H9 (cell line): ENCODE results near the gene ARHGAP27. TPM values are rescaled to one million over a fixed set of nuclear protein-coding genes. Genes with fewer than 3 reads are reported as not detected.

Source experiments
- DNase-seq: peaks from one replicate; pipeline ENCODE4 v3.0.0-alpha.2; 2017
- H2AFZ ChIP-seq: one replicate; pipeline ENCODE4 v1.6.1; 2013; ENCODE audit warnings: mild to moderate bottlenecking, low read length, control low read depth, moderate library complexity
- H2AK5ac ChIP-seq: 2 replicates; pipeline ENCODE4 v1.6.1; 2013; ENCODE audit warnings: low read length, control low read depth, mixed read lengths; ENCODE audit not compliant: insufficient read length
- H2BK120ac ChIP-seq: one replicate; pipeline ENCODE4 v1.6.1; 2013; ENCODE audit warnings: low read depth, mild to moderate bottlenecking, low read length, control low read depth, inconsistent platforms; ENCODE audit not compliant: poor library complexity, severe bottlenecking
- H2BK12ac ChIP-seq: 2 replicates; pipeline ENCODE4 v1.6.1; 2013; ENCODE audit warnings: low read length, control low read depth, mixed read lengths, low read depth; ENCODE audit not compliant: insufficient read length
- H2BK15ac ChIP-seq: 2 replicates; pipeline ENCODE4 v1.6.1; 2013; ENCODE audit warnings: low read depth, low read length, control low read depth
- H2BK20ac ChIP-seq: one replicate; pipeline ENCODE4 v1.6.1; 2013; ENCODE audit warnings: low read depth, mild to moderate bottlenecking, low read length, control low read depth, inconsistent platforms; ENCODE audit not compliant: poor library complexity, severe bottlenecking
- H2BK5ac ChIP-seq: 2 replicates; pipeline ENCODE4 v1.6.1; 2013; ENCODE audit warnings: low read length, control low read depth, mixed read lengths; ENCODE audit not compliant: insufficient read length
- H3K14ac ChIP-seq: 2 replicates; pipeline ENCODE4 v1.6.1; 2013; ENCODE audit warnings: low read length, control low read depth; ENCODE audit not compliant: insufficient read depth
- H3K18ac ChIP-seq: 2 replicates; pipeline ENCODE4 v1.6.1; 2013; ENCODE audit warnings: low read depth, mild to moderate bottlenecking, mixed read lengths, low read length, control low read depth; ENCODE audit not compliant: insufficient read length
- H3K23ac ChIP-seq: 2 replicates; pipeline ENCODE4 v1.6.1; 2013; ENCODE audit warnings: low read length, control low read depth, mixed read lengths, low read depth; ENCODE audit not compliant: insufficient read length
- H3K23me2 ChIP-seq: 2 replicates; pipeline ENCODE4 v1.6.1; 2013; ENCODE audit warnings: low read depth, mild to moderate bottlenecking, mixed read lengths, low read length, control low read depth; ENCODE audit not compliant: insufficient read length, poor library complexity, severe bottlenecking
- H3K27ac ChIP-seq: 2 replicates; pipeline ENCODE4 v1.5.1; 2013; ENCODE audit warnings: low read length, control low read depth, mixed read lengths, low read depth; ENCODE audit not compliant: insufficient read length
- H3K27me3 ChIP-seq: 2 replicates; pipeline ENCODE4 v1.6.1; 2013; ENCODE audit warnings: low read length, control low read depth, inconsistent platforms; ENCODE audit not compliant: insufficient read depth
- H3K4ac ChIP-seq: 2 replicates; pipeline ENCODE4 v1.6.1; 2013; ENCODE audit warnings: low read depth, mild to moderate bottlenecking, control low read depth, inconsistent platforms, low read length, moderate library complexity
- H3K4me1 ChIP-seq: 2 replicates; pipeline ENCODE4 v1.6.1; 2013; ENCODE audit warnings: low read length, control low read depth, inconsistent platforms; ENCODE audit not compliant: insufficient read depth
- H3K4me2 ChIP-seq: 2 replicates; pipeline ENCODE4 v1.6.1; 2013; ENCODE audit warnings: low read length, control low read depth, mixed read lengths; ENCODE audit not compliant: insufficient read length, insufficient read depth
- H3K56ac ChIP-seq: 2 replicates; pipeline ENCODE4 v1.6.1; 2013; ENCODE audit warnings: low read depth, mild to moderate bottlenecking, mixed read lengths, low read length, control low read depth; ENCODE audit not compliant: insufficient read length
- H3K79me1 ChIP-seq: 2 replicates; pipeline ENCODE4 v1.6.1; 2013; ENCODE audit warnings: low read depth, mild to moderate bottlenecking, moderate library complexity, low read length, control low read depth, inconsistent platforms; ENCODE audit not compliant: insufficient read depth, poor library complexity, severe bottlenecking
- H3K79me2 ChIP-seq: 2 replicates; pipeline ENCODE4 v1.6.1; 2013; ENCODE audit warnings: low read length, control low read depth, inconsistent platforms; ENCODE audit not compliant: insufficient read depth
- H3K9ac ChIP-seq: 2 replicates; pipeline ENCODE4 v1.6.1; 2013; ENCODE audit warnings: low read length, control low read depth, mixed read lengths; ENCODE audit not compliant: insufficient read length; ENCODE audit errors: extremely low read depth
- H3K9me3 ChIP-seq: one replicate; pipeline ENCODE4 v1.6.1; 2013; ENCODE audit warnings: low read depth, low read length, inconsistent platforms; ENCODE audit not compliant: control insufficient read depth
- H3T11ph ChIP-seq: one replicate; pipeline ENCODE4 v1.6.1; 2013; ENCODE audit warnings: mild to moderate bottlenecking, low read length, control low read depth, inconsistent platforms
- H4K20me1 ChIP-seq: one replicate; pipeline ENCODE4 v1.6.1; 2013; ENCODE audit not compliant: control insufficient read depth, insufficient read length, insufficient read depth
- H4K5ac ChIP-seq: 2 replicates; pipeline ENCODE4 v1.6.1; 2013; ENCODE audit warnings: low read depth, mild to moderate bottlenecking, mixed read lengths, low read length, control low read depth; ENCODE audit not compliant: insufficient read length
- H4K8ac ChIP-seq: replicated peaks from 2 replicates; pipeline ENCODE4 v1.6.1; 2013; ENCODE audit warnings: low read length, control low read depth, mixed read lengths, low read depth; ENCODE audit not compliant: insufficient read length
- H4K91ac ChIP-seq: 2 replicates; pipeline ENCODE4 v1.6.1; 2013; ENCODE audit warnings: low read depth, mild to moderate bottlenecking, moderate library complexity, mixed read lengths, low read length, control low read depth; ENCODE audit not compliant: insufficient read length
- H3K27ac Mint-ChIP-seq, 3 experiments: 2 replicates in 2 of 3; 3 replicates in 1 of 3; pipeline ENCODE4 v1.8.0; 2020 to 2021; ENCODE audit warnings: mixed read lengths in 3 of 3, mild to moderate bottlenecking in 1 of 3, moderate library complexity in 1 of 3
- H3K27me3 Mint-ChIP-seq: 2 replicates; pipeline ENCODE4 v1.8.0; 2021; ENCODE audit warnings: low read depth, mild to moderate bottlenecking, moderate library complexity, mixed read lengths
- H3K36me3 Mint-ChIP-seq, 3 experiments: 2 replicates in 2 of 3; 3 replicates in 1 of 3; pipeline ENCODE4 v1.8.0; 2020 to 2021; ENCODE audit warnings: low read depth in 3 of 3, mixed read lengths in 3 of 3; ENCODE audit not compliant: insufficient read depth in 1 of 3
- H3K4me1 Mint-ChIP-seq, 2 experiments: 2 replicates each; pipeline ENCODE4 v1.8.0; 2020; ENCODE audit warnings: mixed read lengths in 2 of 2
- H3K4me3 Mint-ChIP-seq, 2 experiments: 2 replicates in 1 of 2; 3 replicates in 1 of 2; pipeline ENCODE4 v1.8.0; 2020 to 2021; ENCODE audit warnings: mild to moderate bottlenecking in 2 of 2, mixed read lengths in 2 of 2, moderate library complexity in 1 of 2
- H3K9me3 Mint-ChIP-seq, 2 experiments: 2 replicates in 1 of 2; 3 replicates in 1 of 2; pipeline ENCODE4 v1.8.0; 2020; ENCODE audit warnings: mild to moderate bottlenecking in 2 of 2, mixed read lengths in 2 of 2, moderate library complexity in 1 of 2
- CTCF ChIP-seq: fragments of 200-600 bp; sonication (generic); conservative IDR thresholded peaks from 3 replicates; pipeline ENCODE4 v1.8.0; 2021; ENCODE audit warnings: antibody characterized with exemption, mild to moderate bottlenecking
- WGBS: extraction: QIAGEN DNeasy Blood & Tissue Kit; methylation state at CpG from one replicate; pipeline ENCODE4 v1.1.7; 2013; ENCODE audit warnings: missing lambda C conversion rate, low lambda C conversion rate, mixed read lengths; ENCODE audit not compliant: insufficient read length; ENCODE audit errors: extremely low coverage; 5-methylcytosine and 5-hydroxymethylcytosine counted together
- total RNA-seq: library from RNA; stranded (reverse); gene quantifications from 2 replicates; pipeline ENCODE4 v1.2.1, GENCODE V29; 2021

The ARHGAP27 gene
- total RNA-seq, 1 experiment from 2014 or later: 9.9 TPM

GRCh38 chr17:45391918-45392317 lies 40.8 kb downstream of the ARHGAP27 start:
- Histone ChIP-seq H2BK15ac (no peak overlapping the region), H3K18ac (no peak overlapping the region), H3K56ac (no peak overlapping the region), H3K27me3 (no peaks in the 10 kb centered on the region), H4K20me1 (no peaks in the 10 kb centered on the region), H2BK5ac (no peak overlapping the region), H2BK12ac (no peak overlapping the region), H3T11ph (no peak overlapping the region), H3K9me3 (no peaks in the 10 kb centered on the region), H2AK5ac (no peak overlapping the region), H3K9ac (no peak overlapping the region), H4K91ac (no peak overlapping the region), H4K5ac (no peak overlapping the region), H3K27ac (no peak overlapping the region), H3K79me2 (no peaks in the 10 kb centered on the region), H2BK120ac (no peak overlapping the region), H3K4me2 (no peak overlapping the region), H3K23me2 (no peaks in the 10 kb centered on the region), H3K23ac (no peak overlapping the region), H3K4me1 (peaks cover 2% of the 10 kb centered on the region; the same call in 1 of the 2 replicates), H3K79me1 (no peaks in the 10 kb centered on the region), H3K4ac (no peak overlapping the region), H2BK20ac (no peak overlapping the region), H2AFZ (no peak overlapping the region), H4K8ac (no peak overlapping the region), H3K14ac (no peak overlapping the region)
- WGBS: no CpG with 5 or more reads among the region's 2 CpGs
- Mint-ChIP-seq H3K4me1 (peaks cover 15 to 18% of the 10 kb centered on the region in 2 experiments), H3K27ac (no peak overlapping the region), H3K4me3 (no peak overlapping the region), H3K36me3 (peaks cover 0 to 4% (median 2%) of the 10 kb centered on the region in 3 experiments; a peak in 4 of 7 replicates), H3K9me3 (no peaks in the 10 kb centered on the region), H3K27me3 (peaks cover 27% of the 10 kb centered on the region)
- no peak for TF ChIP-seq CTCF
- DNase-seq: no peak
